ENCODE data around the gene RARB.

DNA sequence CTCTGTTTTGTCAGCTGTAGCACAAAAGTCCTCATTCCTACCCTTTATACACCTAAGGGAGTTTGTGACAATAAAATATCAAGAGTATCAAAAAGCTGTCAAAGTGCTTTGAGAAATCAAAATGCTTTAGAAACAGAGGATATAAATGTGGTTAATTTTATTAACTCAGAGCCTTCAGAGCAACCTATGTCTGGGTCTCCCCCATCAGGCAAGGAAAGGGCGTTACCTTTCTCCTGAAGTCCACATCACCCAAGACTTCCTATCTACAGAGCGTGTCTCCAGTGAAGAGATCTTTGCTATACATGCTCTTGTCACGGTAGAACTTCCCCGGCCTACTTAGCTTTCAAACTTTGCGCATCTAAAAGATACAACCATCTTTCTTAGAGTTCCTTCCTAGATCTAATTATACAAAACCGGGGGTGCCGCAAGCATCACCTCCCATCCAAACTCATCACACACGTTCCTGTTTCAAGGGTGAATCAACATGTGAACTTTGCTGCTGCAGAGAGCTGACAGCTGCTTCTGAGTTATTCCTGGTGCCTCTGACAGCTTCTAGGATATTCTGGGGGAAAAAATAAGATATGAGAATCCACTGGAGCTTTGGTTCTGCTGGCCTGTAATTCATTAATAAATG lies 93.0 kb downstream of the RARB start:
- TF ChIP-seq CTCF (IDR thresholded peaks at IDR 0.05) (no peak), EZH2 (IDR thresholded peaks at IDR 0.05) (no peak), EZH2phosphoT487 (IDR thresholded peaks at IDR 0.05) (no peak)
